IMR-90 (cell line): ENCODE measurements around the gene EIF2AK2. TPM values are rescaled to one million over a fixed set of nuclear protein-coding genes. Genes with fewer than 3 reads are reported as not detected.

ENCODE experiments used
- ATAC-seq: fragments of 200-7000 bp; cut with Tn5 transposase; 2 replicates; pipeline ENCODE4 v1.9.1; 2020; ENCODE audit warnings: low read depth, mild to moderate bottlenecking, moderate library complexity
- BruUV-seq: library from RNA; stranded (reverse); fragments of 400-500 nt; replicated peaks from 2 replicates; lab custom pipeline; 2021; lab: Mats Ljungman, UMichigan
- CTCF ChIA-PET: fragments of 300-600 bp; formaldehyde crosslinking; extraction: SDS; loops from one replicate; lab custom pipeline; 2021; ENCODE audit warnings: antibody characterized with exemption; lab: Yijun Ruan, JAX
- POLR2A ChIA-PET: fragments of 300-600 bp; sonication (Branson Sonifier 250); formaldehyde crosslinking; loops from one replicate; lab custom pipeline; 2022; ENCODE audit warnings: antibody characterized with exemption; ENCODE audit not compliant: unreplicated experiment; lab: Charles Lee
- DNase-seq: peaks from one replicate; pipeline ENCODE4 v3.0.0; 2013
- H2AFZ ChIP-seq: replicated peaks from 2 replicates; pipeline ENCODE3; 2013; ENCODE audit warnings: low read length, mild to moderate bottlenecking; ENCODE audit not compliant: poor library complexity
- H2AK5ac ChIP-seq: 2 replicates; pipeline ENCODE4 v1.6.1; 2013; ENCODE audit warnings: low read depth, low read length, inconsistent platforms
- H2AK9ac ChIP-seq: replicated peaks from 2 replicates; pipeline ENCODE3; 2013; ENCODE audit warnings: mild to moderate bottlenecking, low read depth, low read length, moderate library complexity; ENCODE audit not compliant: poor library complexity
- H2BK120ac ChIP-seq: 2 replicates; pipeline ENCODE4 v1.6.1; 2013; ENCODE audit warnings: low read depth, low read length, inconsistent platforms
- H2BK15ac ChIP-seq: 3 replicates; pipeline ENCODE4 v1.6.1; 2013; ENCODE audit warnings: low read depth, low read length, inconsistent platforms
- H2BK20ac ChIP-seq: 2 replicates; pipeline ENCODE4 v1.6.1; 2013; ENCODE audit warnings: low read depth, mild to moderate bottlenecking, inconsistent platforms, low read length, moderate library complexity
- H2BK5ac ChIP-seq: 2 replicates; pipeline ENCODE4 v1.6.1; 2013; ENCODE audit warnings: mild to moderate bottlenecking, low read depth, low read length, inconsistent platforms; ENCODE audit not compliant: poor library complexity, severe bottlenecking
- H3K14ac ChIP-seq: replicated peaks from 2 replicates; pipeline ENCODE4 v1.6.1; 2013; ENCODE audit warnings: low read depth, low read length, inconsistent platforms
- H3K18ac ChIP-seq: 2 replicates; pipeline ENCODE4 v1.6.1; 2013; ENCODE audit warnings: low read depth, low read length, control low read depth
- H3K23ac ChIP-seq: 2 replicates; pipeline ENCODE4 v1.6.1; 2013; ENCODE audit warnings: low read depth, low read length, inconsistent platforms
- H3K27ac ChIP-seq: 2 replicates; pipeline ENCODE4 v1.5.1; 2013; ENCODE audit warnings: mild to moderate bottlenecking, control low read depth, low read length; ENCODE audit not compliant: insufficient read depth
- H3K27me3 ChIP-seq: 2 replicates; pipeline ENCODE4 v1.6.1; 2013; ENCODE audit warnings: low read length; ENCODE audit not compliant: control insufficient read depth, insufficient read depth
- H3K36me3 ChIP-seq: 2 replicates; pipeline ENCODE4 v1.6.1; 2013; ENCODE audit warnings: low read length, mixed read lengths; ENCODE audit not compliant: control insufficient read depth, insufficient read depth
- H3K4ac ChIP-seq: 2 replicates; pipeline ENCODE4 v1.6.1; 2013; ENCODE audit warnings: low read depth, low read length, inconsistent platforms
- H3K4me1 ChIP-seq: 2 replicates; pipeline ENCODE4 v1.6.1; 2013; ENCODE audit warnings: low read length, mixed read lengths; ENCODE audit not compliant: control insufficient read depth, insufficient read depth
- H3K4me2 ChIP-seq: 2 replicates; pipeline ENCODE4 v1.6.1; 2013; ENCODE audit warnings: low read depth, mild to moderate bottlenecking, control low read depth, low read length, moderate library complexity
- H3K4me3 ChIP-seq: 2 replicates; pipeline ENCODE4 v1.5.1; 2013; ENCODE audit warnings: low read depth, mild to moderate bottlenecking, control low read depth, low read length, moderate library complexity; ENCODE audit not compliant: insufficient read depth
- H3K56ac ChIP-seq: 2 replicates; pipeline ENCODE4 v1.6.1; 2013; ENCODE audit warnings: low read length, inconsistent platforms; ENCODE audit not compliant: insufficient read depth; ENCODE audit errors: extremely low read depth
- H3K79me1 ChIP-seq, 2 experiments: 2 replicates each; pipeline ENCODE4 v1.6.1; 2013; ENCODE audit warnings: low read length in 2 of 2, inconsistent platforms in 1 of 2, low read depth in 1 of 2
- H3K9ac ChIP-seq: 2 replicates; pipeline ENCODE4 v1.6.1; 2013; ENCODE audit warnings: low read depth, low read length, control low read depth
- H3K9me1 ChIP-seq: 2 replicates; pipeline ENCODE4 v1.6.1; 2013; ENCODE audit warnings: low read length, inconsistent platforms; ENCODE audit not compliant: insufficient read depth
- H3K9me3 ChIP-seq: 2 replicates; pipeline ENCODE4 v1.6.1; 2013; ENCODE audit warnings: low read length; ENCODE audit not compliant: control insufficient read depth, insufficient read depth
- H4K20me1 ChIP-seq: 2 replicates; pipeline ENCODE4 v1.6.1; 2013; ENCODE audit warnings: low read length, inconsistent platforms; ENCODE audit not compliant: insufficient read depth
- H4K5ac ChIP-seq: 2 replicates; pipeline ENCODE4 v1.6.1; 2013; ENCODE audit warnings: mild to moderate bottlenecking, low read depth, low read length, control low read depth
- H4K8ac ChIP-seq, 2 experiments: 2 replicates each; pipeline ENCODE4 v1.6.1; 2013; ENCODE audit warnings: low read depth in 2 of 2, low read length in 2 of 2, control low read depth in 1 of 2, inconsistent platforms in 1 of 2
- H4K91ac ChIP-seq: 2 replicates; pipeline ENCODE4 v1.6.1; 2013; ENCODE audit warnings: low read depth, low read length, inconsistent platforms; ENCODE audit not compliant: insufficient read depth
- BHLHE40 ChIP-seq: fragments of 150-350 bp; IDR thresholded peaks from 2 replicates; pipeline ENCODE4 v1.6.1; 2016; ENCODE audit warnings: mild to moderate bottlenecking, low read depth, low read length
- FOS ChIP-seq: fragments of 150-350 bp; IDR thresholded peaks from 2 replicates; pipeline ENCODE4 v1.6.1; 2016; ENCODE audit warnings: low read depth, low read length
- MAZ ChIP-seq: IDR thresholded peaks from 2 replicates; pipeline ENCODE4 v1.6.1; 2012; ENCODE audit warnings: low read depth, mild to moderate bottlenecking, low read length, improper control_type of control experiment, moderate library complexity, borderline replicate concordance
- MXI1 ChIP-seq: IDR thresholded peaks from 2 replicates; pipeline ENCODE4 v1.6.1; 2012; ENCODE audit warnings: low read depth, mild to moderate bottlenecking, low read length, moderate library complexity, borderline replicate concordance
- NFE2L2 ChIP-seq: fragments of 150-350 bp; IDR thresholded peaks from 2 replicates; pipeline ENCODE4 v1.6.1; 2016; ENCODE audit warnings: low read depth, mild to moderate bottlenecking, low read length
- RAD21 ChIP-seq: IDR thresholded peaks from 2 replicates; pipeline ENCODE4 v1.6.1; 2012; ENCODE audit warnings: low read length, improper control_type of control experiment
- RCOR1 ChIP-seq: IDR thresholded peaks from 2 replicates; pipeline ENCODE4 v1.6.1; 2012; ENCODE audit warnings: mild to moderate bottlenecking, low read length, improper control_type of control experiment; ENCODE audit not compliant: insufficient replicate concordance
- SMC3 ChIP-seq: fragments of 150-350 bp; IDR thresholded peaks from 2 replicates; pipeline ENCODE4 v1.6.1; 2016; ENCODE audit warnings: low read depth, mild to moderate bottlenecking, antibody characterized with exemption, low read length, moderate library complexity
- WGBS, 2 experiments: methylation state at CpG; one replicate each; pipeline versions ENCODE4 v1.1.5 to v1.1.7; 2013; ENCODE audit warnings: missing lambda C conversion rate in 2 of 2; ENCODE audit not compliant: insufficient read length in 1 of 2; ENCODE audit errors: extremely low coverage in 2 of 2; 5-methylcytosine and 5-hydroxymethylcytosine counted together
- dilution Hi-C: fragments of 300-500 bp; cut with HindIII; formaldehyde crosslinking; loops from one replicate; pipeline ENCODE4 v1.14.3; 2018; ENCODE audit warnings: low sequenced_read_pairs; ENCODE audit not compliant: unreplicated experiment
- in situ Hi-C: fragments of 300-500 bp; cut with MboI; formaldehyde crosslinking; loops from 3 replicates; pipeline ENCODE4 v1.14.3; 2019; ENCODE audit warnings: low sequenced_read_pairs, inconsistent platforms, mixed read lengths
- intact Hi-C: fragments of 100-400 bp; cut with micrococcal nuclease; formaldehyde crosslinking; loops from 2 replicates; pipeline ENCODE4 v1.10.0; 2022
- polyA plus RNA-seq, 3 experiments: library from polyadenylated mRNA; depleted of rRNA; stranded (reverse); fragments of >200 nt; gene quantifications; 2 replicates each; pipeline ENCODE4 v1.2.3, GENCODE V29; 2012; ENCODE audit warnings: low replicate concordance in 1 of 3
- total RNA-seq: library from RNA; depleted of rRNA; stranded (reverse); fragments of >200 nt; gene quantifications from 2 replicates; pipeline ENCODE4 v1.2.3, GENCODE V29; 2012
- TF ChIP-seq, protein P1 (sequence below): fragments of 150-350 bp; IDR thresholded peaks from 2 replicates; pipeline ENCODE4 v1.6.1; 2016; ENCODE audit warnings: low read depth, mild to moderate bottlenecking, low read length, moderate library complexity, borderline replicate concordance

The EIF2AK2 gene
- total and polyA plus RNA-seq, 2 of the 4 experiments (the other 2 are of a cell fraction) = 10.2 to 16.8 TPM

DNA sequence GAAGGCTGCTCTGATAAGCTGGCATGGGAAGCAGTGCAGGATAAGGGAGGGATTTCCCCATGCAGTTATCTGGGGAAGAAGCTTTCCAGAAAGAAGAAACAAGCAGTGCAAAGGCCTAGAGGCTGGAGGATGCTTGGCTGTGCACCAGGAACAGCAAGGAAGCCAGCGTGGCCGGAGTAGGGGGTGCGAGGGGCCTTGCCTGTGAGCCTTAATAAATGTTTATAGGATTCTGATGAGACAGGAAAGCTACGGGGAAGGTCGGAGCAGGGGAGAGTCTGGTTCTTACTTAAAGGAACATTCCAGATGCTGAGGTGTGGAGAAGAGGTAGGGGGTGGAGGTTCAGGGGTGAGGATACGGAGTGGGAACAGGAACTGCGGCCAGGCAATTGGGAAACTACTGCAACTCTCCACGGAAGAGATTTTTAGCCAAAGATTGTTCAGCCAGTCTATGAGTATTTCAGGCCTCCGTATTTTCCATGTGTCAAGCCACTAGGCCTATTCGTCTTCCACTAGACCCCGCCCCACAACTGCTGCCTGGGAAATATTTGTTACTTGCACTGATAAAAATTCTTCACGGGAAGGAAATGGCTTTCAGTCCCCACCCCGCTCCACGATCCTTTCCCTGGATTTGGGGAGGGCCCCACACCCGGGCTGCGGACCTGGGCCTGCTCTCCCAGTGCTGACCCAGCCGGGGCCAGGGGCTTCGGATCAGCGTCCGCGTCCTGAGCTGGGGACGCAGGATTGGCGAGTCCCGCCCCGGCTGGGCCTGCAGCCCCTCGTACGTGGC is 516 bp downstream of the EIF2AK2 start:
- BruUV-seq = no TSS peak
- H3K18ac ChIP-seq = peak overlapping the region; percentile 2; the same call in 1 of the 2 replicates
- peak overlapping the region; percentile 76 for H3K4me2 ChIP-seq
- H2BK20ac ChIP-seq = no peak overlapping the region
- peak overlapping the region; percentile 73 for H3K9ac ChIP-seq
- H3K4ac ChIP-seq = peak overlapping the region; percentile 57
- ChIA-PET POLR2A (no interaction called here), CTCF (no interaction called here)
- H4K5ac ChIP-seq = peak overlapping the region; percentile 2; the same call in 1 of the 2 replicates
- WGBS, 2 experiments = 2% methylated on average over 9 of the region's 27 CpGs; no CpG with 5 or more reads in 1 of the 2 experiments
- intact Hi-C loops (loop anchor here (5.0 kb wide), 1 partner anchor 56 kb away; no protein-coding TSS in a partner anchor), dilution Hi-C loops (no loop called here), in situ Hi-C loops (loop anchor here (25.0 kb wide), 1 partner anchor 731 kb away; no protein-coding TSS in a partner anchor)
- no peak overlapping the region for H2BK120ac ChIP-seq
- H4K20me1 ChIP-seq = no peaks in the 10 kb centered on the region
- no peak overlapping the region for H2BK15ac ChIP-seq
- peak overlapping the region; percentile 40; the same call in 1 of the 2 replicates for H3K56ac ChIP-seq
- H2BK5ac ChIP-seq = peak overlapping the region; percentile 58
- H3K79me1 ChIP-seq = peaks cover 13 to 36% of the 10 kb centered on the region in 2 experiments
- H3K9me1 ChIP-seq = no peaks in the 10 kb centered on the region
- peak overlapping the region; percentile 35 for H3K23ac ChIP-seq
- H3K27ac ChIP-seq = peak overlapping the region; percentile 69
- peak; percentile 68 for ATAC-seq
- peak overlapping the region; percentile 74 to 76; a peak in 3 of 4 replicates for H4K8ac ChIP-seq
- peak overlapping the region; percentile 82 for H2AK9ac ChIP-seq
- peak overlapping the region; percentile 42 for H2AK5ac ChIP-seq
- no peak for TF ChIP-seq RAD21
- no peak for TF ChIP-seq FOS
- no peak for TF ChIP-seq BHLHE40
- TF ChIP-seq MXI1 = no peak
- TF ChIP-seq NFE2L2 = no peak
- TF ChIP-seq, protein P1, sequence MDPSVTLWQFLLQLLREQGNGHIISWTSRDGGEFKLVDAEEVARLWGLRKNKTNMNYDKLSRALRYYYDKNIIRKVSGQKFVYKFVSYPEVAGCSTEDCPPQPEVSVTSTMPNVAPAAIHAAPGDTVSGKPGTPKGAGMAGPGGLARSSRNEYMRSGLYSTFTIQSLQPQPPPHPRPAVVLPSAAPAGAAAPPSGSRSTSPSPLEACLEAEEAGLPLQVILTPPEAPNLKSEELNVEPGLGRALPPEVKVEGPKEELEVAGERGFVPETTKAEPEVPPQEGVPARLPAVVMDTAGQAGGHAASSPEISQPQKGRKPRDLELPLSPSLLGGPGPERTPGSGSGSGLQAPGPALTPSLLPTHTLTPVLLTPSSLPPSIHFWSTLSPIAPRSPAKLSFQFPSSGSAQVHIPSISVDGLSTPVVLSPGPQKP = no peak
- TF ChIP-seq RCOR1 = no peak
- TF ChIP-seq SMC3 = no peak
- no peak for TF ChIP-seq MAZ
- H3K27me3 ChIP-seq = no peaks in the 10 kb centered on the region
- peak; percentile 42 for DNase-seq
- H3K4me3 ChIP-seq = peak overlapping the region; percentile 83
- peak overlapping the region; percentile 35; the same call in 1 of the 2 replicates for H4K91ac ChIP-seq
- no peaks in the 10 kb centered on the region for H3K36me3 ChIP-seq
- peak overlapping the region; percentile 88 for H2AFZ ChIP-seq
- no peaks in the 10 kb centered on the region for H3K9me3 ChIP-seq
- H3K4me1 ChIP-seq = peaks cover 5% of the 10 kb centered on the region; the same call in 1 of the 2 replicates
- peak overlapping the region; percentile 70 for H3K14ac ChIP-seq
